Omental fat pad (tissue), 4 donors: ENCODE data around the gene ZC3H14. TPM values are rescaled to one million over a fixed set of nuclear protein-coding genes. Genes with fewer than 3 reads are reported as not detected.

Experiments used
- ATAC-seq: fragments of 150-250 bp; one replicate; pipeline ENCODE4 v1.9.1; 2016; ENCODE audit warnings: mild to moderate bottlenecking, moderate library complexity; ENCODE audit not compliant: low FRiP score
- DNase-seq: peaks from one replicate; pipeline ENCODE4 v3.0.0-alpha.2; 2019; ENCODE audit warnings: low spot score
- CTCF ChIP-seq, 3 donors: fragments of 450-650 bp; IDR thresholded peaks; one replicate each; pipeline ENCODE4 v1.5.1; 2016 to 2017; ENCODE audit warnings: antibody characterized with exemption in 3 of 3, mild to moderate bottlenecking in 3 of 3, moderate library complexity in 2 of 3
- total RNA-seq, 4 donors: library from RNA; depleted of rRNA; stranded (reverse); fragments of >200 nt; gene quantifications; one replicate each; pipeline ENCODE4 v1.1.0, GENCODE V29; 2016

ZC3H14 gene
- total RNA-seq, 4 donors from 2014 or later, result 66.2 to 72.8 (median 69.5) TPM

GRCh38 chr14:88599761-88600439, 37.1 kb downstream of the ZC3H14 start:
- no peak for DNase-seq
- no peak for ATAC-seq
- no peak for TF ChIP-seq CTCF (IDR thresholded peaks at IDR 0.05)

GRCh38 chr14:88604212-88604611, 41.4 kb downstream of the ZC3H14 start:
- ATAC-seq (no peak), DNase-seq (no peak)
- TF ChIP-seq CTCF (IDR thresholded peaks at IDR 0.05), result no peak

- ATAC-seq (no peak), DNase-seq (no peak)
- no peak for TF ChIP-seq CTCF (IDR thresholded peaks at IDR 0.05)
Observed at GRCh38 chr14:88605594-88605993, 42.8 kb downstream of the ZC3H14 start.

- DNase-seq, result no peak
- no peak for TF ChIP-seq CTCF (IDR thresholded peaks at IDR 0.05)
- no peak for ATAC-seq
Observed at GRCh38 chr14:88607829-88608228, 45.0 kb downstream of the ZC3H14 start.

- DNase-seq, result no peak
- no peak for ATAC-seq
- no peak for TF ChIP-seq CTCF (IDR thresholded peaks at IDR 0.05)
Observed at GRCh38 chr14:88611878-88612277, 49.0 kb downstream of the ZC3H14 start.

- DNase-seq, result no peak
- no peak for TF ChIP-seq CTCF (IDR thresholded peaks at IDR 0.05)
- ATAC-seq, result no peak
Observed at GRCh38 chr14:88612981-88613380, 50.1 kb downstream of the ZC3H14 start.

GRCh38 chr14:88613552-88614010, 50.7 kb downstream of the ZC3H14 start:
- DNase-seq (no peak), ATAC-seq (peak; percentile 13)
- no peak for TF ChIP-seq CTCF (IDR thresholded peaks at IDR 0.05)
